ENCODE results near the gene GLE1.
"Not testable (repeated sequence)": the region's sequence is repeated elsewhere in the genome, so short reads cannot be mapped to it uniquely, and the experiment has no call there.

The GLE1 gene

DNA sequence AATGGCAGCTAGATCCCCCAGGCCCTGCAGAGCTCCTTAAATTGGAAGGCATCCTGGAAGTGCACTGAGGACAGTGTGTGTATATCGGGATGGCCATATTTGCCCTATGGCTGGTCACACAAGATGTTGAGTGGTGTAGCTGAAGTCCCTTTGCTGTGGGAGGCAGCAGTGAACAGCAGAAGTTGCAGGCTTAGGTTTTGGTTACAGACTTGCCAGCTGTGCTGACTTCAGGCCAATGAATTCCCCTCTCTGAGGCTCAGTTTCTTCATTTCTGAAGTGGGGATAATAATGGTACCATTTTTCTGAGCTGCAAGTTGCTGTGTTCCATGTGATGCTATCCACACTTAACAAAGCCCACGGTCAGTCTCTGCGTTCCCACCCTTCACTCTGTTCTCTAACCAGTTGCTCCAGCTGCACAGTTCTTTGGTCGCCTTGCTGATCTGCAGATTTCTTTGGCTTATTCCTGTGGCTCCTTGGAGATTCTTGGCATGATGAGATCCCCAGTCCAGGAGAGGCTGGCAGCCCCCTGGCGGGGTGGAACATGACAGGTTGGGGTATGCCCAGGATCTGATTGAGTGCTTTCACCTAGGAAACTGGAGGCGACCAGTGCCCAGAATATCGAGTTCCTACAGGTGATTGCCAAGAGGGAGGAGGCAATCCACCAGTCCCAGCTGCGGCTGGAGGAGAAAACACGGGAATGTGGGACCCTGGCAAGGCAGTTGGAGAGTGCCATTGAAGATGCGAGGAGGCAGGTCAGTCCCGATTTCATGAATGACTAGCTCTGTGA is 6.5 kb upstream of the GLE1 start:
- DNase-seq (ENCODE audit: low read depth), result no peak

- DNase-seq (ENCODE audit: low read depth), result no peak
Measured at GRCh38 chr9:128498911-128499310, 5.6 kb upstream of the GLE1 start.

- no peak for DNase-seq (ENCODE audit: low read depth)
Measured at GRCh38 chr9:128499920-128500319, 4.6 kb upstream of the GLE1 start.

DNA sequence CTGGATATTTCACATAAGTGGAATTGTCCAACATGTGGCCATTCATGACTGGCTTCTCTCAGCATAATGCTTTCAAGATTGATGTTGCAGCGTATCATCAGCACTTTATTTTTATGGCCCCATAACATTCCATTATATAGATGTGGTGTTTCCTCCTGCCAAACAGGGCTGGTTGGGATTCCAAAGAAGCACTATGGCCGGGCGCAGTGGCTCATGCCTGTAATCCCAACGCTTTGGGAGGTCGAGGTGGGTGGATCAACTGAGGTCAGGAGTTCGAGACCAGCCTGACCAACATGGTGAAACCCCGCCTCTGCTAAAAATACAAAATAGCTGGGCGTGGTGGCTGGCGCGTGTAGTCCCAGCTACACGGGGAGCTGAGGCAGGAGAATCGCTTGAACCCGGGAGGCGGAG is 1.1 kb upstream of the GLE1 start:
- not testable (repeated sequence) for DNase-seq (ENCODE audit: low read depth)

GRCh38 chr9:128503870-128504269 is 649 bp upstream of the GLE1 start:
- DNase-seq (ENCODE audit: low read depth), result no peak

GRCh38 chr9:128505414-128505765 is 871 bp downstream of the GLE1 start:
- DNase-seq (ENCODE audit: low read depth), result no peak

DNA sequence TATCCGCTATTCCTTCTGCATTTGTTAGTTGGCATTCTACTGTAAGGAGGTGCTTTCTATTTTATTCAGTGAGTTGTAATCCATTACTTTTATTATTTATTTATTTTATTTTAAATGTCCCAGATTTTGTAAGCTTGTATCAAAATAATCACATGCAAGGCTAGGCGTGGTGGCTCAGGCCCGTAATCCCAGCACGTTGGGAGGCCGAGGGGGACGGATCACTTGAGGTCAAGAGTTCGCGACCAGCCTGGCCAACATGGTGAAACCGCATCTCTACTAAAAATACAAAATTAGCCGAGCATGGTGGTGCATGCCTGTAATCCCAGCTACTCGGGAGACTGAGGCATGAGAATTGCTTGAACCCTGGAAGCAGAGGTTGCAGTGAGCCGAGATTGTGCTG is 1.4 kb downstream of the GLE1 start:
- DNase-seq (ENCODE audit: low read depth), result not testable (repeated sequence)

- no peak for DNase-seq (ENCODE audit: low read depth)
Measured at GRCh38 chr9:128512820-128513219, 8.3 kb downstream of the GLE1 start.

DNA sequence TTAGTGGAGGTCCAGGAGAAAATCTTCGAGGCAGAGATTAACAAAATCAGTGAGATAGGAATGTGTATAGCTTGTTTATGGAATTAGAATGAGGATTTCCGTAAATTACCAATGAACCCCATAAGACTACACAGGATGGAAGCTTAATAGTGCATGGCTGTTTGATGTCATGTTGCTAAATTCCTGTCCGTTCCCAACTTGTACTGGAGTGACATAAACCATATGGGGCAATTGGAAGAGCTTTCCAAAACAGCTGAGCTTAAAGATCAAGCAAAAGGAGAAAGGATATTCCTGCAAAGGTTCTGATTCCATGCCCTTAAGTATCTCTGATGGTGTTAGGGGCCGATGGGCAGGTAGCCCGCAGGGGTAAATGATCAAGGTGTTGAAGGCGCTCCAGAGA is 17.4 kb downstream of the GLE1 start:
- DNase-seq (ENCODE audit: low read depth), result no peak

GRCh38 chr9:128523199-128523925 is 18.8 kb downstream of the GLE1 start:
- no peak for DNase-seq (ENCODE audit: low read depth)

DNA sequence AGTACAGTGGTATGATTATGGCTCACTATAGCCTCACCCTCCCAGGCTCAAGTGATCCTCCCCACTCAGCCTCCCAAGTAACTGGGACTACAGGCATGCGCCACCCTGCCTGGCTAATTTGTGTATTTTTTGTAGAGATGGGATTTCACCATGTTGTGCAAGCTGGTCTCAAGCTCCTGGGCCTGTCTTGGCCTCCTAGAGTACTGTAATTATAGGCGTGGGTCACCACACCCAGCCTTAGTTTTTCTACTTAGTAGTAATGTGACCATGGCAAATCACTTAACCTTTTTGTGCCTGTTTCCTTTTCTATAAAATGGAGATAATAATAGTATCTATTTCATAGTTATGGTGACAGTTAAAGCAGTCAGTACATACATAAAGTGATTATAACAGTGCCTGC is 22.2 kb downstream of the GLE1 start:
- no peak for DNase-seq (ENCODE audit: low read depth)

DNA sequence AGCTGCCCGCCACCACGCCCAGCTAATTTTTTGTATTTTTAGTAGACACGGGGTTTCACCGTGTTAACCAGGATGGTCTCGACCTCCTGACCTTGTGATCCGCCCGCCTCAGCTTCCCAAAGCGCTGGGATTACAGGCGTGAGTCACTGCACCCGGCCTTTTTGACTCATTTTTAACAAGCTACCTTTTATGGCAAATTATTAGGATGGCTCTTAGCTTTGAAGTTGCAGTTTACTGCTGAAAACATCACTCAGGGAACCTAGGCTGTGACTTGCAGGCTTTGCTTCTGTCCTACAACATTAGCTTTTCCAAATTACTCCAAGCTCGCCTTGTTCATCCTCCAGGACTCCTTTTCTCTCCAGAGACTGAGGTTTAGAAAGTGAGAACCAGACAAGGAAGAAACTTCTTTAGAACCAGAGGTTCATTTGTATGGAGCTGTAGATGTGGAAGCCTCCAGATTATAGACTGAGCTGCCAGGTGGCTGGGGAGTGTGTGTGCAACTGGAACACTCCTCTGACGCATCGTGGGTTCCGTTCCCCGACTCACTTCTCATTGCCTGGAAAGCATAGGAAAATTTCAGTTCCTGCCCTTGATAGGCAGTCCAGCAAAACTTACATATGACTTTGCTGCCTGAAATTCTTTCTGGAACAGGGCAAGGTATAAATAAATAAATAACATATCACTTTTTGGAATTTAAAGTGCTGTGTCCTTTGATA is 24.1 kb downstream of the GLE1 start:
- no peak for DNase-seq (ENCODE audit: low read depth)

- DNase-seq (ENCODE audit: low read depth), result no peak
Measured at GRCh38 chr9:128529191-128529590, 24.7 kb downstream of the GLE1 start.

DNA sequence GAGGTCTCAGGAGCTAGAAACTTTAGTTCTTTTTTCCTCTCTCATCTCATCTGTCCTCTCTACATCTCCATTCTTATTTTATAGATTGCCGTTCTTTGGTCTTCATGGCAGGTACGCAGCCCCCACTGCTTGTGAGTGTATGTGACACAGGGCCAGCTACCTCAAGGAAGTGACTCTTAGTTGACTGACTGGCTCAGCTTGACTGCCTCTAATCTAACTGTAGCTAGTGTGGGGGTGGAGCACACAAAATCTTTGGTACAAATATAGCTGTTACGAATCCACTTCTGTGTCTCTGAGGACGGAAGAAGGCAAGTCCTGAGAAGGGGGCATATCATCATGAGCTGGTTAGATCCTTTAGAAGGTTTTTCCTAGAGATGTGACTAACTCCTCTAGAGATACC is 28.1 kb downstream of the GLE1 start:
- no peak for DNase-seq (ENCODE audit: low read depth)

- no peak for DNase-seq (ENCODE audit: low read depth)
Measured at GRCh38 chr9:128540634-128541360, 36.3 kb downstream of the GLE1 start.

GRCh38 chr9:128546504-128546903 is 42.0 kb downstream of the GLE1 start:
- DNase-seq (ENCODE audit: low read depth), result no peak

GRCh38 chr9:128548876-128549275 is 44.4 kb downstream of the GLE1 start:
- DNase-seq (ENCODE audit: low read depth), result no peak

GRCh38 chr9:128550226-128550625 is 45.7 kb downstream of the GLE1 start:
- no peak for DNase-seq (ENCODE audit: low read depth)

- no peak for DNase-seq (ENCODE audit: low read depth)
Measured at GRCh38 chr9:128550770-128551656, 46.5 kb downstream of the GLE1 start.

- no peak for DNase-seq (ENCODE audit: low read depth)
Measured at GRCh38 chr9:128551657-128552152, 47.2 kb downstream of the GLE1 start.

DNA sequence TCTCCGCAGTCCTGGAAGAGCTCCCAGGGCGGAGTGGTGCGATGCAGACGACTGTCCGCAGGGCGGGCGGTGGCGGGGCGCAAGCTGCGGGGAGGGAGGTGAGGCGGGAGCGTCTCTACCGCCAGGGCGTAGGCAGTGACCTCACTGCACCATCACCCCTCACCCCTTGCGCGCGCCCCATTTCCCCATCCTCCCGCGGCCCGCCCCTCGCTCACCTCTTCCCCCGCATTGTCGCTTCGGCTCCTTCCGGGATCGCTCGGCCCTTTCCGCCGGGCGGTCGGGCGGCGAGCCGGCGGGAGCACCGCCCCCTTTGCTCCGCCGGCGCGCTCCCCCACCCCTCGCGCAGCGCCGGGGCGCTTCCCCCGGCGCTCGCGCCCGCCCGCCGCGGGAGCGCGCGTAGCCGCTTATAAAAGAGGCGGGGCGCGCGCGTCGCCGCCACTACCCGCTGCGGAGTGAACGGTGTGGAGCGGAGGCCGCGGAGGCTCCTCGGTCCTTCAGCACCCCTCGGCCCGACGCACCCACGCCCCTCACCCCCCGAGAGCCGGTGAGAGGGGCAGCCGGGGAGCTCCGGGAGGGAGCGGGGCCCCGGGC is 47.7 kb downstream of the GLE1 start, which contains the start of gene SPTAN1:
TSS of gene SPTAN1 (plus strand) at position 435 of the 591 bp plus-strand sequence. CDS start 14,154 bp downstream, outside the sequence.
- DNase-seq (ENCODE audit: low read depth), result no peak

All from non-pigmented ciliary epithelial cell (primary cell).